ENCODE measurements around the gene EIF4G3.

- TF ChIP-seq POLR2A (IDR thresholded peaks at IDR 0.05) (no peak), CTCF (IDR thresholded peaks at IDR 0.05) (no peak)
These were observed 66.5 kb downstream of the EIF4G3 start for GRCh38 chr1:21110163-21110562.
